GM12865 (cell line): ENCODE results near the gene UNKL.

Experiments used
- DNase-seq: peaks from one replicate; pipeline ENCODE4 v3.0.0; 2010; ENCODE audit warnings: low read depth
- H3K4me3 ChIP-seq: 2 replicates; pipeline ENCODE4 v1.5.1; 2011; ENCODE audit warnings: mild to moderate bottlenecking, low read depth, low read length, control low read depth
- TF ChIP-seq, protein P1 (sequence below): IDR thresholded peaks from 2 replicates; pipeline ENCODE4 v1.5.1; 2011; ENCODE audit warnings: low read length, control low read depth, low read depth, inconsistent platforms; ENCODE audit not compliant: insufficient read depth; ENCODE audit errors: missing control alignments

Gene UNKL

DNA sequence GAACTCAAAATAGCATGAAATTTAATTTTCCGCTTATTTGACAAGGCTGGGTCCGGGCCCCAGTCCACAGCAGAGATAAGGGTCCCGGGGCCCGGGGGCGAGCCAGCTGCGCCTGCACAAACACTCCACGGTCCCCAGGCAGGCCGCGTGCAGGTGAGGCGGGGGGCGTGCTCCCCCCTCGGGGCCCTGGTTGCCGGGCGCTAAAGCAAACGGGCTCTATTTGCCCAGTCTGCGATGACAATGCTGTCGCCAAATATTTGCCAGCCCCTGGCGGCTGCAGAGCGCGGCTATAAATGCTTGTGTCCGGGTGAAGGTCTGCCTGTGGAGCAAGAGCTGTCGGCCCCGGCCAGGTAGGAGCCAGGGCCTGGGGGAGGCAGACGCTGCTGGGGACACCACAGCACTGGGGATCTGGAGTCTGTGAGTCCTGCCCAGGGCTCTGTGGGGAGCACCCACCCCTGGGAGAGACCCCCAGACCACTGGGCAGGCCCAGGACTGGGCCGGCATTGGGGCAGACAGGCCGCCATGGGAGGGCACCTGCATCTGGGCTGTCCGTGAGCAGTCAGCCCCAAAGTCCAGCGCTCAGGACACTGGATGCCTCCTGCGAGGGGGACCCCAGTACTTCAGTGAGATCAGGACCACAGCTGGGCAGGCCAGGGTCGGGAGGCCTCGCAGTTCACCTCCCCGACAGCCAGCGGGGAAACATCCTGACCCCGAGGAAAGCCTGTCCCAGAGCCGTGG is 16.4 kb upstream of the UNKL start, which contains the start of gene PERCC1:
Gene PERCC1, plus strand, starts transcription at position 320 of the 738 bp plus-strand sequence. CDS start 1,516 bp downstream, outside the sequence.
- no peak for DNase-seq
- H3K4me3 ChIP-seq: no peak within 1 kb of the TSS
- TF ChIP-seq, protein P1, sequence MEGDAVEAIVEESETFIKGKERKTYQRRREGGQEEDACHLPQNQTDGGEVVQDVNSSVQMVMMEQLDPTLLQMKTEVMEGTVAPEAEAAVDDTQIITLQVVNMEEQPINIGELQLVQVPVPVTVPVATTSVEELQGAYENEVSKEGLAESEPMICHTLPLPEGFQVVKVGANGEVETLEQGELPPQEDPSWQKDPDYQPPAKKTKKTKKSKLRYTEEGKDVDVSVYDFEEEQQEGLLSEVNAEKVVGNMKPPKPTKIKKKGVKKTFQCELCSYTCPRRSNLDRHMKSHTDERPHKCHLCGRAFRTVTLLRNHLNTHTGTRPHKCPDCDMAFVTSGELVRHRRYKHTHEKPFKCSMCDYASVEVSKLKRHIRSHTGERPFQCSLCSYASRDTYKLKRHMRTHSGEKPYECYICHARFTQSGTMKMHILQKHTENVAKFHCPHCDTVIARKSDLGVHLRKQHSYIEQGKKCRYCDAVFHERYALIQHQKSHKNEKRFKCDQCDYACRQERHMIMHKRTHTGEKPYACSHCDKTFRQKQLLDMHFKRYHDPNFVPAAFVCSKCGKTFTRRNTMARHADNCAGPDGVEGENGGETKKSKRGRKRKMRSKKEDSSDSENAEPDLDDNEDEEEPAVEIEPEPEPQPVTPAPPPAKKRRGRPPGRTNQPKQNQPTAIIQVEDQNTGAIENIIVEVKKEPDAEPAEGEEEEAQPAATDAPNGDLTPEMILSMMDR: no peak

DNA sequence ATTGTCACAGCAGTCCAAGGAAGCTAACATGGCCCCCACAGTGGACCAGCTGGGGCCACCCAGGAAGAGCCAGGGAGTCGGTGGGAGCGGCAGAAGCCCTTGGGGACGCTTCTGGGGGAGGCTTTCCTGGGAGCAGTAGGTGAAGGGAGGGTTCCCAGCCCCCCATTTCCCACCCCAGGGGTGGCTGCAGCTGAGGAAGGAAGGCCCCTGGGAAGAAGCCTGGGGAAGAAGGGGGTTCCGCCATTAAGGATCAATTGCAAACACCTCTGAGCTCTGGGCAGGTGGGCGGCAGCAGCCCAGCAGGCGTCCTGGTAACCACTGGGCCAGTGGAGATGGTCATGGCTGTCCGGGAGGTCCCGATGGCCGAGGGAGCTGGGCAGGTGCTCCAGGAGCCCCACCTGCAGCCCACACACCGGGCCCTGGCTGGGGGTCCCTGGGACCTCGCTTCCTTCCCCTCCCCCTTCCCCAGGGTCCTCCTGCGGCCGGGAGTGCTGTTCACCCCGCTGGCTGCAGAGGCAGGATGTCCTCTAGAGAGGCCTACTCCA is 15.8 kb upstream of the UNKL start:
- TF ChIP-seq, protein P1: no peak
- H3K4me3 ChIP-seq: no peak overlapping the region
- DNase-seq: no peak

DNA sequence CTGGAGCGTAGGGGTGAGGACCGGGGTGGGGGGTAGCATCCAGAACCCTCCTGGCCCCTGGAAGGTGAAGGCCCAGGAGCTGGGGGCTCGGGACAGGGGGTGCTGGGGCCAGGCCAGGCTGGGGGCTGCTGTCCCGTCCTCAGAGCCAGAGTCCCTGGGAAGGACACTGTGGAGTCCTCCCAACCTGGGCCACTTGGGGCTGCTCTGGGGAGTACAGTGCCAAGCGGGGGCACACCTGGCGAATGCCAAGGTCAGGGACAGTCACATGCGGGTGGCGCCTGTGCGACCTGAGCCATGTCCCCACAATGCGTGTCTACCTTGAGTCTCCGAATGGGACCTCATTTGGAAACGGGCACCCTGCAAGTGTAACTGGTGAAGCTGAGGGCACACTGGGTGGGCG is 15.1 kb upstream of the UNKL start:
- TF ChIP-seq, protein P1: no peak
- H3K4me3 ChIP-seq: no peak overlapping the region
- no peak for DNase-seq

DNA sequence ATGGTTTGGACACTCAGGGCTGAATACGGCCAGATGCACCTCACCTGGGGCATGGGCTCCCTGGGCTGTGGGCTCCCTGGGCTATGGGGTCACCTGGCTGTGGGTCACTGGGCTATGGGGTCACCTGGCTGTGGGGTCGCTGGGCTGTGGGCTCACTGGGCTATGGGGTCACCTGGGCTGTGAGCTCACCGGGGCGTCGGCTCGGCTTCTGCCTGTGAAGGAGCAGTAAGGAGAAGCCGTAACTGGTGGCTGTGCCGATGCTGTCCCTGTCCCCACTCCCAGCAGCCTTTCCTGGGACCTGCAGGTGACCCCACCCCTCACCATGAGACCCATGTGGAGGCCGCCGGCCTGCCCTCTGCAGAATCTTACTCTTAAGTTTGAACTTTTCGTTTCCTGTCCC is 14.5 kb upstream of the UNKL start:
- DNase-seq: no peak
- TF ChIP-seq, protein P1: no peak
- no peak overlapping the region for H3K4me3 ChIP-seq

DNA sequence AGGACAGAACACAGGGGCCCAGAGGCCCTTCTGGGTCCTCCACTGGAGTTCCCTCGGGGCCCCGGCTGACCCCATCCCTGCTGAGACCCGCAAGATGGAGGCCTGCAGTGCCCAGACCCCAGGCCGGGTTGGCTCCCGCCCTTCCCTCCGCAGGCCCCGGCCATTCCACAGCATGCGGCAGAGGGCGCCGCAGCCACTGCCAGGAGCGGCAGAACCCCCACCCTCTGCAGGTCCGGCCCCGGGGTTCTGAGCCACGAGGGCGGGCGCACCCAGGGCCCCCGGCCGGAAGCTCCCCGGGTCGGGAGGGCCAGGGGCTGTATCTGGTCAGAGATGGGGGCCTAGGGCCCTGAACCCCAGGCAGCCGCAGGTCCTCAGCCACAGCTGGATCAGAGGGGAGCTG is 14.0 kb upstream of the UNKL start:
- peak; percentile 46 for DNase-seq
- TF ChIP-seq, protein P1: peak; percentile 49
- no peak overlapping the region for H3K4me3 ChIP-seq

DNA sequence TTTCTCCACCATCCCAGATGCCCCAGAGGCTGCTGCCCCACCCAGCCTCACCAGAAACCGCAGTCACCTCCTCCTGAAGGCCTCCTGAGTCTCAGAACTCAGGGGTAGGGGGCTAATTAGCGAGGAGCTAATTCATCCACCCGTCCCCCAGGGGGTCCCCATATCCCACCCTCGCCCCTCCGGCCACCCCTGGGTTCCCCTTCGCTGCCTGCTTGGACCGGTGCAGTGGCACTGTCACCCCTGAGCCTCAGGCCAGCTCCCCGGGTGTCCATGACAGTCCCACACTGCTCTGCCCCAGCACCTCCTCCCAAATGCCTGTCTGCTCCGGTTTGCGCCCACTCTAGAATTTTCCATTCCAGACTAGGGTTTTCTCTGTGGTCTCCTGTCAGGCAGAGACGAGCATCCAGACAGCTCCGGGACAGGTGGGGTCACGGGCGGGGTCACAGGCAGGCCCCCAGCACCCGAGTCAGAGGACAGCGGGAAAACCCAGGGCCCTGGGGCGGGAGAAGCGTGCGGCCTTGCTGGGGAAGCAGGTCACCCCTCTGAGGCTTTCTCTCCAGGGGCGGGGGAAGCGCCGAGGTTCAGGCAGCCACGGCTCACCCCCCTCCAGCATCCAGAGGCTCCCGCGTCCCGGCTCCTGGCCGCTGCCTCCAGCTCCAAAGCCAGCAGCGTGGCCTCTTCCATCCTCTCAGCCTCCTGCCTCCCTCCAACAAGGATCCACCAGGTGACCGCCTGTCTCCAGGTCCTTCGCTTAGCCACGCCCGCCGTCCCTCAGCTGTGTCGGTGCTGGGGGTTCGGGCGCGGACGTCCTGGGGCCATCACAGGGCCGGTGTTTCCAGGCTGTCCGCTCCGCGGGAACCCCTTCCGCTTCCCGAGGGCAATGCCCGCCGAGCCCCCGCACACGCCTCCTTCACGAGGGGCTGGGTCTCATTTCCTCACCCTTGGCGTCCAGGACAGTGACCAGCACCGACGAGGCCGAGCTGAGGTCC is 13.3 kb upstream of the UNKL start:
- DNase-seq: no peak
- TF ChIP-seq, protein P1: no peak
- H3K4me3 ChIP-seq: no peak overlapping the region
